Measurements from ENCODE around the gene SPATA21. TPM values are rescaled to one million over a fixed set of nuclear protein-coding genes. Genes with fewer than 3 reads are reported as not detected.

The SPATA21 gene
- total and polyA plus RNA-seq, 2 donors (not counting 3 experiments of a cell fraction or from before 2014, with no cell fraction given), result not detected

GRCh38 chr1:16434007-16434406 is 3.2 kb downstream of the SPATA21 start:
- H3K4me2 ChIP-seq (ENCODE audit: insufficient read depth, low read length), result no peak overlapping the region
- H2AFZ ChIP-seq (ENCODE audit: low read depth, low read length), result no peak overlapping the region
- H3K9me1 ChIP-seq (replicated peaks; ENCODE audit: control insufficient read depth, extremely low read depth, insufficient read depth, low read length), result no peaks in the 10 kb centered on the region
- H3K36me3 ChIP-seq (ENCODE audit: control insufficient read depth in 2 of 2, extremely low read depth in 1 of 2, insufficient read depth in 2 of 2, low read length in 2 of 2), result no peaks in the 10 kb centered on the region
- FAIRE-seq, result no peak
- H3K79me2 ChIP-seq (ENCODE audit: control insufficient read depth, insufficient read depth, low read length), result no peaks in the 10 kb centered on the region
- ChIA-PET CTCF (interaction anchor here (1.9 kb wide), 1 partner anchor 10 kb away, joined by 6 read pairs; no protein-coding TSS in a partner anchor), POLR2A (no interaction called here)
- no peak overlapping the region for H3K4me3 ChIP-seq (replicated peaks in 1 of 3; ENCODE audit: insufficient read depth in 1 of 3, low read depth in 1 of 3, low read length in 3 of 3)
- TF ChIP-seq FOS (IDR thresholded peaks at IDR 0.05; ENCODE audit: borderline replicate concordance, insufficient read depth, low read length), result no peak
- H3K9me3 ChIP-seq (replicated peaks; ENCODE audit: control insufficient read depth, insufficient read depth, low read length), result no peaks in the 10 kb centered on the region
- no peaks in the 10 kb centered on the region for H3K27me3 ChIP-seq (ENCODE audit: control insufficient read depth in 2 of 2, insufficient read depth in 2 of 2, low read length in 2 of 2)
- H3K4me1 ChIP-seq (ENCODE audit: control insufficient read depth, extremely low read depth, insufficient read depth, low read length), result no peaks in the 10 kb centered on the region
- BruUV-seq (replicated peaks), result no TSS peak
- H3K27ac ChIP-seq (ENCODE audit: insufficient read depth, low read depth, low read length), result no peak overlapping the region
- H4K20me1 ChIP-seq (replicated peaks; ENCODE audit: control insufficient read depth, extremely low read depth, insufficient read depth, low read length), result no peaks in the 10 kb centered on the region
- dilution Hi-C loops (cut with MboI; ENCODE audit: extremely low pct_ligation_motif_present, low sequenced_read_pairs), result no loop called here
- H3K9ac ChIP-seq (replicated peaks; ENCODE audit: extremely low read depth, insufficient read depth, low read length), result no peak overlapping the region
- no peak for DNase-seq (ENCODE audit: low read depth, low spot score)
- intact Hi-C loops (cut with micrococcal nuclease), result no loop called here

- dilution Hi-C loops (cut with MboI; ENCODE audit: extremely low pct_ligation_motif_present, low sequenced_read_pairs), result no loop called here
These were observed 4.2 kb downstream of the SPATA21 start for GRCh38 chr1:16433030-16433429.

More at GRCh38 chr1:16433030-16433429, 4.2 kb downstream of the SPATA21 start:
- H3K4me3 ChIP-seq (replicated peaks in 1 of 3; ENCODE audit: insufficient read depth in 1 of 3, low read depth in 1 of 3, low read length in 3 of 3), result no peak overlapping the region
- no TSS peak for BruUV-seq (replicated peaks)
- H3K27ac ChIP-seq (ENCODE audit: insufficient read depth, low read depth, low read length), result no peak overlapping the region
- no peak overlapping the region for H3K4me2 ChIP-seq (ENCODE audit: insufficient read depth, low read length)
- no peaks in the 10 kb centered on the region for H3K4me1 ChIP-seq (ENCODE audit: control insufficient read depth, extremely low read depth, insufficient read depth, low read length)
- no peaks in the 10 kb centered on the region for H4K20me1 ChIP-seq (replicated peaks; ENCODE audit: control insufficient read depth, extremely low read depth, insufficient read depth, low read length)
- H3K79me2 ChIP-seq (ENCODE audit: control insufficient read depth, insufficient read depth, low read length), result no peaks in the 10 kb centered on the region
- H3K27me3 ChIP-seq (ENCODE audit: control insufficient read depth in 2 of 2, insufficient read depth in 2 of 2, low read length in 2 of 2), result no peaks in the 10 kb centered on the region
- POLR2A ChIA-PET, result no interaction called here
- CTCF ChIA-PET, result interaction anchor here (1.9 kb wide), 1 partner anchor 9 kb away, joined by 6 read pairs; no protein-coding TSS in a partner anchor
- intact Hi-C loops (cut with micrococcal nuclease), result no loop called here
- no peaks in the 10 kb centered on the region for H3K9me3 ChIP-seq (replicated peaks; ENCODE audit: control insufficient read depth, insufficient read depth, low read length)
- no peak overlapping the region for H2AFZ ChIP-seq (ENCODE audit: low read depth, low read length)
- FAIRE-seq (no peak), DNase-seq (ENCODE audit: low read depth, low spot score) (no peak)
- TF ChIP-seq POLR2A (IDR thresholded peaks at IDR 0.05; ENCODE audit: low read depth, low read length) (no peak), JUN (IDR thresholded peaks at IDR 0.05; ENCODE audit: borderline replicate concordance, insufficient read depth, insufficient read length, low read depth) (no peak), EZH2 (IDR thresholded peaks at IDR 0.05; ENCODE audit: borderline replicate concordance, low read depth, low read length, severe bottlenecking) (no peak), CTCF (IDR thresholded peaks at IDR 0.05; ENCODE audit: extremely low read depth in 1 of 2, insufficient read depth in 1 of 2, low read depth in 1 of 2, low read length in 2 of 2) (no peak), FOS (IDR thresholded peaks at IDR 0.05; ENCODE audit: borderline replicate concordance, insufficient read depth, low read length) (no peak), MYC (IDR thresholded peaks at IDR 0.05; ENCODE audit: low read depth, low read length) (no peak), GATA2 (IDR thresholded peaks at IDR 0.05; ENCODE audit: insufficient read depth, insufficient read length, low read depth, low read length) (no peak), MAX (IDR thresholded peaks at IDR 0.05; ENCODE audit: insufficient read depth, insufficient read length) (no peak), POLR2AphosphoS5 (IDR thresholded peaks at IDR 0.05; ENCODE audit: insufficient read depth, low read depth, low read length) (no peak)
- H3K9ac ChIP-seq (replicated peaks; ENCODE audit: extremely low read depth, insufficient read depth, low read length), result no peak overlapping the region
- H3K36me3 ChIP-seq (ENCODE audit: control insufficient read depth in 2 of 2, extremely low read depth in 1 of 2, insufficient read depth in 2 of 2, low read length in 2 of 2), result no peaks in the 10 kb centered on the region
- H3K9me1 ChIP-seq (replicated peaks; ENCODE audit: control insufficient read depth, extremely low read depth, insufficient read depth, low read length), result no peaks in the 10 kb centered on the region
